K562 (cell line): ENCODE data around the gene NKX2-8. TPM values are rescaled to one million over a fixed set of nuclear protein-coding genes. Genes with fewer than 3 reads are reported as not detected.

Experiments
- ATAC-seq: fragments of 200-7000 bp; cut with Tn5 transposase; 3 replicates; pipeline ENCODE4 v1.9.1; 2020; ENCODE audit warnings: moderate library complexity
- BruUV-seq: library from RNA; stranded (reverse); fragments of 400-500 nt; replicated peaks from 2 replicates; lab custom pipeline; 2021; lab: Mats Ljungman, UMichigan
- CTCF ChIA-PET: fragments of 300-600 bp; formaldehyde crosslinking; extraction: SDS; loops from one replicate; lab custom pipeline; 2021; ENCODE audit warnings: low intra/inter-chr PET ratio; lab: Yijun Ruan, JAX
- POLR2A ChIA-PET: fragments of 300-600, 350-650 bp; sonication (Branson Sonifier 250); formaldehyde crosslinking; extraction: SDS; loops from one replicate; lab custom pipeline; 2021; ENCODE audit warnings: antibody characterized with exemption, inconsistent platforms; lab: Yijun Ruan, JAX
- DNase-seq, 4 experiments: peaks; one replicate each; pipeline versions ENCODE4 v3.0.0 to v3.0.0-alpha.2; 2011 to 2018; ENCODE audit warnings: low spot score in 3 of 4, mixed read lengths in 3 of 4; ENCODE audit errors: extremely low read depth in 1 of 4
- FAIRE-seq: peaks from 2 replicates; lab custom pipeline; 2011; peaks lifted over from hg19 to GRCh38; lab: Jason Lieb, UNC
- H2AFZ ChIP-seq: 2 replicates; pipeline ENCODE4 v1.6.0; 2011; ENCODE audit warnings: low read depth, low read length, control low read depth, inconsistent platforms
- H3K27ac ChIP-seq: fragments of 200-600 bp; 3 replicates; pipeline ENCODE4 v1.8.0; 2011; ENCODE audit warnings: low read depth, mild to moderate bottlenecking, control low read depth, inconsistent platforms, low read length, moderate library complexity, mixed read lengths; ENCODE audit errors: extremely low read depth
- H3K27me3 ChIP-seq, 2 experiments: fragments of 300-600 bp in 1 of 2; 2 replicates in 1 of 2; 3 replicates in 1 of 2; pipeline versions ENCODE4 v1.6.0 to v1.8.0; 2011; ENCODE audit warnings: inconsistent platforms in 2 of 2, low read length in 2 of 2, mild to moderate bottlenecking in 1 of 2, mixed read lengths in 1 of 2, moderate library complexity in 1 of 2; ENCODE audit not compliant: control insufficient read depth in 2 of 2, insufficient read depth in 2 of 2
- H3K36me3 ChIP-seq: fragments of 300-600 bp; 3 replicates; pipeline ENCODE4 v1.8.0; 2011; ENCODE audit warnings: mild to moderate bottlenecking, low read length, inconsistent platforms; ENCODE audit not compliant: control insufficient read depth, insufficient read depth
- H3K4me1 ChIP-seq, 2 experiments: fragments of 200-600 bp in 1 of 2; replicated peaks in 1 of 2; 2 replicates in 1 of 2; 3 replicates in 1 of 2; pipeline versions ENCODE4 v1.5.1 to v1.8.0; 2011; ENCODE audit warnings: inconsistent platforms in 2 of 2, low read length in 2 of 2, mild to moderate bottlenecking in 1 of 2, mixed read lengths in 1 of 2, moderate library complexity in 1 of 2; ENCODE audit not compliant: control insufficient read depth in 2 of 2, insufficient read depth in 2 of 2
- H3K4me2 ChIP-seq: 2 replicates; pipeline ENCODE4 v1.6.1; 2011; ENCODE audit warnings: low read length, control low read depth, inconsistent platforms, mixed read lengths; ENCODE audit not compliant: insufficient read depth
- H3K4me3 ChIP-seq: fragments of 200-600 bp; sonication (generic), shearing (Covaris generic); 2 replicates; pipeline ENCODE4 v1.5.1; 2016; ENCODE audit warnings: control low read depth, inconsistent platforms
- H3K79me2 ChIP-seq: fragments of 200-600 bp; 3 replicates; pipeline ENCODE4 v1.8.0; 2011; ENCODE audit warnings: low read length, inconsistent platforms; ENCODE audit not compliant: control insufficient read depth, insufficient read depth
- H3K9ac ChIP-seq, 2 experiments: 2 replicates each; pipeline versions ENCODE4 v1.6.0 to v1.6.1; 2011; ENCODE audit warnings: low read depth in 2 of 2, low read length in 2 of 2, control low read depth in 1 of 2, inconsistent platforms in 1 of 2, mild to moderate bottlenecking in 1 of 2, mixed read lengths in 1 of 2; ENCODE audit not compliant: insufficient read depth in 1 of 2
- H3K9me1 ChIP-seq: one replicate; pipeline ENCODE4 v1.6.0; 2011; ENCODE audit warnings: inconsistent platforms, mild to moderate bottlenecking, low read length, moderate library complexity; ENCODE audit not compliant: control insufficient read depth, insufficient read depth
- H3K9me3 ChIP-seq: replicated peaks from 2 replicates; pipeline ENCODE4 v1.5.1; 2011; ENCODE audit warnings: low read depth, low read length, inconsistent platforms; ENCODE audit not compliant: control insufficient read depth, insufficient read depth
- H4K20me1 ChIP-seq: replicated peaks from 2 replicates; pipeline ENCODE4 v1.6.1; 2011; ENCODE audit warnings: low read length, inconsistent platforms, mixed read lengths; ENCODE audit not compliant: control insufficient read depth, insufficient read depth
- ARID4B ChIP-seq: sonication (generic); formaldehyde crosslinking; IDR thresholded peaks from 2 replicates; pipeline ENCODE4 v1.8.0; 2022; ENCODE audit warnings: mild to moderate bottlenecking, missing genetic modification reagents
- CEBPB ChIP-seq: fragments of 450-650 bp; IDR thresholded peaks from 2 replicates; pipeline ENCODE4 v1.6.1; 2016; ENCODE audit warnings: missing genetic modification characterization, missing compliant biosample characterization
- EGR1 ChIP-seq: fragments of 450-650 bp; conservative IDR thresholded peaks from 2 replicates; pipeline ENCODE4 v1.6.1; 2017; ENCODE audit warnings: mild to moderate bottlenecking
- EHMT2 ChIP-seq: fragments of 450-650 bp; IDR thresholded peaks from 2 replicates; pipeline ENCODE4 v1.6.1; 2018; ENCODE audit warnings: antibody characterized with exemption
- ERF ChIP-seq: fragments of 450-650 bp; formaldehyde crosslinking; IDR thresholded peaks from 2 replicates; pipeline ENCODE4 v1.4.0; 2020; ENCODE audit warnings: mild to moderate bottlenecking, mixed read lengths
- GABPB1 ChIP-seq: sonication (generic); formaldehyde crosslinking; IDR thresholded peaks from 2 replicates; pipeline ENCODE4 v1.8.0; 2022; ENCODE audit warnings: mild to moderate bottlenecking, missing genetic modification reagents
- ID3 ChIP-seq, 2 experiments: fragments of 250-450 bp in 1 of 2; fragments of 450-650 bp in 1 of 2; sonication (Bioruptor Pico) in 1 of 2; IDR thresholded peaks; 2 replicates each; pipeline versions ENCODE4 v1.6.1 to v1.8.0; 2016 to 2021; ENCODE audit warnings: mild to moderate bottlenecking in 2 of 2, moderate library complexity in 2 of 2, missing compliant biosample characterization in 1 of 2, missing genetic modification characterization in 1 of 2
- KLF13 ChIP-seq: fragments of 450-650 bp; IDR thresholded peaks from 2 replicates; pipeline ENCODE4 v1.6.1; 2016; ENCODE audit warnings: missing genetic modification characterization, low read depth, mild to moderate bottlenecking, missing compliant biosample characterization, moderate library complexity, borderline replicate concordance
- NUFIP1 ChIP-seq: fragments of 450-650 bp; IDR thresholded peaks from 2 replicates; pipeline ENCODE4 v1.6.1; 2018; ENCODE audit not compliant: partially characterized antibody
- PTRF ChIP-seq: fragments of 450-650 bp; IDR thresholded peaks from 2 replicates; pipeline ENCODE4 v1.6.1; 2016; ENCODE audit warnings: mild to moderate bottlenecking, missing genetic modification characterization, missing compliant biosample characterization
- RBM25 ChIP-seq: fragments of 200-400 bp; formaldehyde crosslinking; IDR thresholded peaks from 2 replicates; pipeline ENCODE4 v1.6.1; 2018; ENCODE audit warnings: low read length, low read depth, moderate library complexity; ENCODE audit not compliant: severe bottlenecking
- SAFB ChIP-seq: fragments of 200-400 bp; formaldehyde crosslinking; IDR thresholded peaks from 2 replicates; pipeline ENCODE4 v1.6.1; 2017; ENCODE audit warnings: low read depth, low read length, borderline replicate concordance
- XRCC4 ChIP-seq: IDR thresholded peaks from one replicate; pipeline ENCODE4 v1.6.1; 2011; ENCODE audit not compliant: insufficient read depth, insufficient read length; ENCODE audit errors: extremely low read depth
- ZKSCAN3 ChIP-seq: fragments of 250-450 bp; sonication (Bioruptor Pico); IDR thresholded peaks from 2 replicates; pipeline ENCODE4 v1.4.0; 2020
- ZNF232 ChIP-seq: sonication (generic); formaldehyde crosslinking; IDR thresholded peaks from 2 replicates; pipeline ENCODE4 v1.8.0; 2022; ENCODE audit warnings: mild to moderate bottlenecking, missing genetic modification reagents
- ZNF354B ChIP-seq: fragments of 250-450 bp; sonication (Bioruptor Pico); IDR thresholded peaks from 2 replicates; pipeline ENCODE4 v1.4.0; 2020
- WGBS: fragments of 100-300 bp; shearing (Covaris generic); methylation state at CpG from one replicate; pipeline ENCODE4 v1.1.6; 2016; ENCODE audit warnings: low coverage, mixed read lengths; ENCODE audit not compliant: insufficient coverage; ENCODE audit errors: missing lambda C conversion rate; 5-methylcytosine and 5-hydroxymethylcytosine counted together
- in situ Hi-C: fragments of 300-500 bp; cut with MboI; formaldehyde crosslinking; loops from 4 replicates; pipeline ENCODE4 v1.15.0; 2018; ENCODE audit warnings: inconsistent platforms, mixed read lengths
- intact Hi-C: fragments of 100-400 bp; cut with micrococcal nuclease; formaldehyde crosslinking; loops from 2 replicates; pipeline ENCODE4 v1.14.2; 2022
- polyA plus RNA-seq, 8 experiments: library from polyadenylated mRNA; depleted of rRNA in 4 of 8; stranded (reverse) in 5 of 8; unstranded in 3 of 8; fragments of >200 nt; fragmentation: Nextera tagmentation in 2 of 8; fragmentation: Illumina TruSeq in 1 of 8; extraction: Ambion mirVana in 2 of 8; extraction: Trizol in 1 of 8; gene quantifications; 2 replicates each; pipeline versions ENCODE4 v1.2.1 to v1.2.3, GENCODE V29; 2011 to 2014; ENCODE audit warnings: inconsistent platforms in 1 of 8, missing spikeins in 1 of 8
- total RNA-seq, 7 experiments: library from RNA; depleted of rRNA in 6 of 7; stranded (reverse); fragments of >200 nt in 6 of 7; fragmentation: Illumina TruSeq in 2 of 7; extraction: Trizol in 2 of 7; gene quantifications; 2 replicates each; pipeline versions ENCODE4 v1.2.1 to v1.2.3, GENCODE V29; 2011 to 2021; ENCODE audit warnings: low replicate concordance in 1 of 7

Gene NKX2-8
- total and polyA plus RNA-seq, 9 of the 15 experiments (the other 6 are each of a cell fraction or from before 2014, with no cell fraction given) = not detected

- Histone ChIP-seq H2AFZ (no peak overlapping the region), H3K27me3 (peaks cover 2 to 33% of the 10 kb centered on the region in 2 experiments; a peak in 3 of 5 replicates), H3K79me2 (no peaks in the 10 kb centered on the region), H3K27ac (no peak overlapping the region), H3K9me3 (no peaks in the 10 kb centered on the region), H3K36me3 (no peaks in the 10 kb centered on the region), H3K4me1 (peaks cover 0 to 16% of the 10 kb centered on the region in 2 experiments; a peak in 2 of 5 replicates), H3K9me1 (no peaks in the 10 kb centered on the region), H3K4me3 (no peak overlapping the region), H3K9ac (no peak overlapping the region), H3K4me2 (no peak overlapping the region), H4K20me1 (no peaks in the 10 kb centered on the region)
- intact Hi-C loops (no loop called here), in situ Hi-C loops (no loop called here)
- BruUV-seq = no TSS peak
- DNase-seq (no peak), ATAC-seq (no peak), FAIRE-seq (no peak)
- ChIA-PET POLR2A (interaction anchor here (0.9 kb wide), 1 partner anchor 39 kb away, joined by 3 read pairs; no protein-coding TSS in a partner anchor), CTCF (no interaction called here)
- no peak for TF ChIP-seq EHMT2
- TF ChIP-seq XRCC4 = no peak
- TF ChIP-seq ZKSCAN3 (CRISPR knock-in tag) = no peak
- no peak for TF ChIP-seq KLF13 (tag)
- no peak for TF ChIP-seq CEBPB (tag)
- TF ChIP-seq ZNF354B (CRISPR knock-in tag) = no peak
- no peak for TF ChIP-seq ID3 (CRISPR knock-in tag; IDR thresholded peaks at IDR 0.05)
- no peak for TF ChIP-seq ID3 (tag; IDR thresholded peaks at IDR 0.05)
- TF ChIP-seq ZNF232 (CRISPR knock-in tag) = no peak
- no peak for TF ChIP-seq NUFIP1
- no peak for TF ChIP-seq RBM25
- TF ChIP-seq PTRF = no peak
- TF ChIP-seq EGR1 = no peak
- no peak for TF ChIP-seq ERF (CRISPR knock-in tag)
- no peak for TF ChIP-seq SAFB
- TF ChIP-seq GABPB1 = no peak
- no peak for TF ChIP-seq ARID4B (CRISPR knock-in tag)
- 30% methylated on average over 18 of the region's 33 CpGs for WGBS
Observed at GRCh38 chr14:36583242-36583892, 953 bp upstream of the NKX2-8 start.
